Measurements from ENCODE around the gene ASIC1.
A peak's percentile ranks its signal among the peaks of the same experiment; 100 is the strongest.

ASIC1 gene

GRCh38 chr12:50053583-50053982 is 3.8 kb upstream of the ASIC1 start:
- no peak overlapping the region for H3K9ac ChIP-seq
- no peak overlapping the region for H3K4me2 ChIP-seq
- no peak overlapping the region for H2AFZ ChIP-seq (ENCODE audit: low read depth)
- H3K27me3 ChIP-seq (ENCODE audit: insufficient read depth, low read depth) = peaks cover 20% of the 10 kb centered on the region
- no peak for TF ChIP-seq CTCF (conservative IDR thresholded peaks at IDR 0.05; ENCODE audit: low read depth, low read length)
- H3K4me1 ChIP-seq (ENCODE audit: low read depth, poor library complexity, severe bottlenecking) = peaks cover 21% of the 10 kb centered on the region
- no peaks in the 10 kb centered on the region for H4K20me1 ChIP-seq (ENCODE audit: insufficient read depth)
- no peak overlapping the region for H3K4me3 ChIP-seq (IDR thresholded peaks at IDR 0.05; ENCODE audit: insufficient read depth, low read depth, low read length)
- no peaks in the 10 kb centered on the region for H3K79me2 ChIP-seq (ENCODE audit: insufficient read depth, low read depth)
- H3K36me3 ChIP-seq (ENCODE audit: insufficient read depth) = no peaks in the 10 kb centered on the region
- H3K27ac ChIP-seq = no peak overlapping the region

DNA sequence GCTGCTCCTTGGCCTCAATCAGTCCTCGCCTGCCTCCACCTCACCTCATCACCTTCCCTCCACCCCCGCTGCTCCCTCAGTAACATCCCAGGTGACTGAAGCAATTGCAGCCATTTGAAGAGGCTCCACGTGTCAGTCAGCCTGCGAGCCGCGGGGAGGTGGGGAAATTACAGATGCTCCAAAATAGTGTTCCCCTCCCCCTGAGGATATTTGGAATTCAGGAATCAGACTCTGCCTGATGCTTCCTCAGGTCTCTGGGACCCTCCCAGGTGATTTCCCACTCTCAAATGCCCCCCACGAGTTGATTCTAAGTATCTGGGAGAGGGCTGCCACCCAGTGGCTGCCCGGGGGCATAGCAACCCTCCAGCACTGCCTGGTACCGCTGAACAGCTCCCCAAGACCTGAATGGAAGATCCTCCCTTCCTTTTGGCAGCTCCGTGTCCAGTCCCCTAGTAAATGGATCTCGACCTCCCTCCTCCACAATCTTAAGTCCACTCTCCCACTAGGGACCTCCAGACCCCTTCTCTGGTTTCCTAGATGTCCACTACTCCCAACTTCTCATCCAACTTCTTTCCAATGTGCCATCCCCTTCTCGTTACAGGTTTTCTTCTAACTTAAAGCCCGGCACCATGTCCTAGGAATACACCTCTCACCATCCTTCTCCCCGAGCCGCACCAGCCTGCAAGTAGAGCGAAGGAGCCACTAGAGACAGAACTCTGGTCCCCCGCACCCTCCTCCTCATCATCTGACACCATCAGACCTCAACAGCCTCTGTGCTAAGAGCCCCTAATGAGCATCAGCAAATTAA is 1.4 kb upstream of the ASIC1 start:
- Histone ChIP-seq H2AFZ (ENCODE audit: low read depth) (peak overlapping the region; percentile 77), H3K27ac (no peak overlapping the region), H4K20me1 (ENCODE audit: insufficient read depth) (no peaks in the 10 kb centered on the region), H3K36me3 (ENCODE audit: insufficient read depth) (no peaks in the 10 kb centered on the region), H3K4me1 (ENCODE audit: low read depth, poor library complexity, severe bottlenecking) (peaks cover 21% of the 10 kb centered on the region), H3K9ac (peak overlapping the region; percentile 12; the same call in 1 of the 2 replicates), H3K27me3 (ENCODE audit: insufficient read depth, low read depth) (peaks cover 20% of the 10 kb centered on the region), H3K4me2 (peak overlapping the region; percentile 94), H3K4me3 (IDR thresholded peaks at IDR 0.05; ENCODE audit: insufficient read depth, low read depth, low read length) (no peak overlapping the region), H3K79me2 (ENCODE audit: insufficient read depth, low read depth) (no peaks in the 10 kb centered on the region)
- TF ChIP-seq CTCF (conservative IDR thresholded peaks at IDR 0.05; ENCODE audit: low read depth, low read length) = peak; percentile 98

- H2AFZ ChIP-seq (ENCODE audit: low read depth) = peak overlapping the region; percentile 88
Observed at GRCh38 chr12:50056639-50056976, 788 bp upstream of the ASIC1 start.

DNA sequence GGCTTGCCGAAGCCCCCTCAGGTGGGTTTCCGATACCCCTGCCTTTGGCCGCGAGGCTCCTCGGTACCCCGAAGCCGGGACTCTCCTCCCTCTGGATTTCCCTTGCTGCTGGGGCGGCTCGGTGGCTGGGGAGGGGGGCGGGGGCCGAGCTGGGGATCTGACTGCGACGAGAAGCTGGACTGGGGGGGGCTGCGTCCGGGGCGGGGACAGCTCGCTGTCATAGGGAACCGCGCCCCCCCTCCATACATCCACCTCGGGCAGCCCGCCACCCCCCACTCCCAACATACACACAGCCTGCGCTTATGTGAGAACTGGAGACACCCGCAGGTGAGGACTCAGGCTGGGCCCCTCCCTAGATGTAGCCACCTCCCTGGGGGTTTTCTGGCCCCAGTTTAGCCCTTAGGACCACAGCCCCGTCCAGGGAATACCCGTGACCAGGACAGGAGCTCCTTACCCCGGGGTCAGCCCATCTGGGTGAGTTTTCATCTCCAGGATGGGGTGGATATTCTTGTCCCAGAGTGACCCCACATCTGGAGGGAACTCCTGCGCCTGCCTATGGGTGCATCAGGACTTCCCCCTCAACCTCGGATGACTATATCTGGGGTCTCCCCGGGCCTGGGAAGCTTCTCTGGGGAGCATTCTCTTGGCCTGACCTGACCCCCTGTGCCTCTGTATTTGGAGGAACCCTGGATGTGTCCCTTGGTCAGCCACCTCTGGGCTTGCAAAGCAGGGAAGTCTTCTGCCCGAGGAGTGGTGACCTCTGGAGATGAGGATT is 687 bp downstream of the ASIC1 start:
- Histone ChIP-seq H3K4me3 (IDR thresholded peaks at IDR 0.05; ENCODE audit: insufficient read depth, low read depth, low read length) (no peak overlapping the region), H3K27ac (no peak overlapping the region), H3K4me2 (peak overlapping the region; percentile 35; the same call in 1 of the 2 replicates), H2AFZ (ENCODE audit: low read depth) (peak overlapping the region; percentile 88), H3K9ac (no peak overlapping the region), H3K27me3 (ENCODE audit: insufficient read depth, low read depth) (peaks cover 12% of the 10 kb centered on the region), H3K36me3 (ENCODE audit: insufficient read depth) (no peaks in the 10 kb centered on the region), H3K79me2 (ENCODE audit: insufficient read depth, low read depth) (no peaks in the 10 kb centered on the region), H4K20me1 (ENCODE audit: insufficient read depth) (no peaks in the 10 kb centered on the region), H3K4me1 (ENCODE audit: low read depth, poor library complexity, severe bottlenecking) (peaks cover 21% of the 10 kb centered on the region)
- no peak for TF ChIP-seq CTCF (conservative IDR thresholded peaks at IDR 0.05; ENCODE audit: low read depth, low read length)

More at GRCh38 chr12:50056639-50056976, 788 bp upstream of the ASIC1 start:
- peaks cover 21% of the 10 kb centered on the region for H3K4me1 ChIP-seq (ENCODE audit: low read depth, poor library complexity, severe bottlenecking)
- H3K9ac ChIP-seq = peak overlapping the region; percentile 22; the same call in 1 of the 2 replicates
- H4K20me1 ChIP-seq (ENCODE audit: insufficient read depth) = no peaks in the 10 kb centered on the region
- H3K4me3 ChIP-seq (IDR thresholded peaks at IDR 0.05; ENCODE audit: insufficient read depth, low read depth, low read length) = no peak overlapping the region
- no peaks in the 10 kb centered on the region for H3K36me3 ChIP-seq (ENCODE audit: insufficient read depth)
- no peaks in the 10 kb centered on the region for H3K79me2 ChIP-seq (ENCODE audit: insufficient read depth, low read depth)
- peaks cover 19% of the 10 kb centered on the region for H3K27me3 ChIP-seq (ENCODE audit: insufficient read depth, low read depth)
- no peak overlapping the region for H3K27ac ChIP-seq
- no peak for TF ChIP-seq CTCF (conservative IDR thresholded peaks at IDR 0.05; ENCODE audit: low read depth, low read length)
- H3K4me2 ChIP-seq = peak overlapping the region; percentile 94

Data from KMS-11 (cell line).